ENCODE results near the gene TSPAN9. TPM values are rescaled to one million over a fixed set of nuclear protein-coding genes. Genes with fewer than 3 reads are reported as not detected.
A peak's percentile ranks its signal among the peaks of the same experiment; 100 is the strongest.

Gene TSPAN9
- total RNA-seq, 1 donor: 76.0 TPM

DNA sequence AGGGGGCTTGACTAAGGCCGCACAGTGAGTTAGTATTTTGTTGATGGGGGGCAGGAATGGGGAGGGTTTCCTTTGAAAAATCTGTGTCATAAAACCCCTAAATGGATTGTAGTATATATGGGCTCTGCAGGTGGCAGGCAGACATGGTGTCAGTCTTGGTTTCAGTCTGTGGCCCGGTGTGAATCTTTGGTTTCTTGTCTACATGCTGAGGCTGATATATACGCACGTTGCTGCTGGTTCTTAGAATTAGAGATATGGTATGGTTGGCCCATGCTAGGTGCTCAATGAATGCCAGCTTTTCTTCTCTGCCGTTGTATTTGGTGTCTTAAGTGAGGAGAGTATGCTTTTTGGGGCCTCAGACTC is 73.1 kb downstream of the TSPAN9 start:
- no peak overlapping the region for H3K4me3 ChIP-seq (ENCODE audit: low read depth, low read length)
- TF ChIP-seq, protein P1, sequence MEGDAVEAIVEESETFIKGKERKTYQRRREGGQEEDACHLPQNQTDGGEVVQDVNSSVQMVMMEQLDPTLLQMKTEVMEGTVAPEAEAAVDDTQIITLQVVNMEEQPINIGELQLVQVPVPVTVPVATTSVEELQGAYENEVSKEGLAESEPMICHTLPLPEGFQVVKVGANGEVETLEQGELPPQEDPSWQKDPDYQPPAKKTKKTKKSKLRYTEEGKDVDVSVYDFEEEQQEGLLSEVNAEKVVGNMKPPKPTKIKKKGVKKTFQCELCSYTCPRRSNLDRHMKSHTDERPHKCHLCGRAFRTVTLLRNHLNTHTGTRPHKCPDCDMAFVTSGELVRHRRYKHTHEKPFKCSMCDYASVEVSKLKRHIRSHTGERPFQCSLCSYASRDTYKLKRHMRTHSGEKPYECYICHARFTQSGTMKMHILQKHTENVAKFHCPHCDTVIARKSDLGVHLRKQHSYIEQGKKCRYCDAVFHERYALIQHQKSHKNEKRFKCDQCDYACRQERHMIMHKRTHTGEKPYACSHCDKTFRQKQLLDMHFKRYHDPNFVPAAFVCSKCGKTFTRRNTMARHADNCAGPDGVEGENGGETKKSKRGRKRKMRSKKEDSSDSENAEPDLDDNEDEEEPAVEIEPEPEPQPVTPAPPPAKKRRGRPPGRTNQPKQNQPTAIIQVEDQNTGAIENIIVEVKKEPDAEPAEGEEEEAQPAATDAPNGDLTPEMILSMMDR (IDR thresholded peaks at IDR 0.05; ENCODE audit: insufficient read depth, low read depth, low read length): no peak
- DNase-seq (ENCODE audit: low read depth): no peak

DNA sequence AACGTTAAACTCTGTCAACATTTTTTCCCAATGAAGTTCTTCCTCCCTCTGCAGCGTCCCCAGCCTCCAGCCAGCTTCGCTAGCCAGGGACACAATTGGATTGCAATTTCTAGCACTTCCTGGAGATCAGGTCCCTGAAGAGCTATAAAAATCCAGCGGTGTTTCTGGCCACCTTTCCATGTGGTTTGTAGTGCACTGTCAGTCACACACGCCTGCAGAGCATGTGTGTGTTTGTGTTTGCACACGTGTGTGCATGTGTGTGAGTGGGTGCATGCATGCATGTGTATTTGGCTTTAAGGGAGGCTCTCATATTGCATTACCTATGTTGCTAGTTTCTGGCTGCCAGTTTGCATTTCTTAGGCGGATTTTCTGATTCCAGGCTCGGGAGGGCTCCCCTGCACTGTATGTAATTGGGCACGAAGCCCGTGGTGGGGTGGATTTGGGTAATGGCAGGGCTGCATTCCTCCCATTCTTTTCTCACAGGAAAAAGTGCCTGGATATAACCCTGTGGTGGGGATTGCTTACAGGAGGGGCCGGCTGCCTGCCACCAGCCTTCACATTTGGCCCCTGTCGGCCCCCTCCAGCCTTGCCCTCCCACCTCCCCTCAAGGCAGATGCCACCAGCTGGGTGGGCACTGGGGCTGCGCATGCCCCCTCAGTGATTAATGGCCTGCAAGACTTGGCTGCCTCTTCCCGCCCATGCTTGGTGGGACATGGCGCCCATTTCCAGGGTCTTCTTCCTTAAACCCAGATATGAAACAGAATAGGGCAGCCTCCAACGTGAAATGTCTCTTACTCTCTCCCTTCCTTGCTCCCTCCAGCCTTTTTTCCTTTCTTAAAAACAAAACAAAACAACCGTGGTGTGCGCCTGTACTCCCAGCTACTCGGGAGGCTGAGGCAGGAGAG is 74.0 kb downstream of the TSPAN9 start:
- TF ChIP-seq, protein P1 (IDR thresholded peaks at IDR 0.05; ENCODE audit: insufficient read depth, low read depth, low read length): no peak
- H3K4me3 ChIP-seq (ENCODE audit: low read depth, low read length): no peak overlapping the region
- peak; percentile 65 for DNase-seq (ENCODE audit: low read depth)

DNA sequence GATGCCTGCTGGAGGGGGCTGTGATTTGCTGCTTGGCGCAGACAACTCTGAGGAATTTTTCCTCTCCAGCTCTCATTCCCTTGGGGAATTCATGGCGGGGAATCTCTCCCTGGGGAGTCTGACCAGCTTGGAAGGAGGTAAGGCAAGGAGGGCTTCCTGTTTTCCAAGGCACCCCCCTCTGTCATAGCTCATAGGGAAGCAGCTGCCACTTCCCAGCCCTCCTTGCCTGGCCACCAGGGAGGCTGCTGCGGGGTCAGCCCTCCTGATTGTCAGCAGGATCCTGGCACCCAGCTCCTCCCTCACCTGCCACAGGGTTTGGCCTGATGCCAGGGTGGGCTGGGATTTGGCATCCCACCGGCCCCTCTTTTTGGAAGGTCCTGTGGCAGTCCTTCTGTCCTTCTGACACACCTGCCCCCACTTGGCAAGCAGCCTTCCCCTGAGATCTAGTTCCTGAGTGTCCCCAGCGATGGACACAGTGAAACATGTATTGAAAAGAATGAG is 74.9 kb downstream of the TSPAN9 start:
- peak; percentile 48 for DNase-seq (ENCODE audit: low read depth)
- no peak overlapping the region for H3K4me3 ChIP-seq (ENCODE audit: low read depth, low read length)
- TF ChIP-seq, protein P1 (IDR thresholded peaks at IDR 0.05; ENCODE audit: insufficient read depth, low read depth, low read length): no peak

DNA sequence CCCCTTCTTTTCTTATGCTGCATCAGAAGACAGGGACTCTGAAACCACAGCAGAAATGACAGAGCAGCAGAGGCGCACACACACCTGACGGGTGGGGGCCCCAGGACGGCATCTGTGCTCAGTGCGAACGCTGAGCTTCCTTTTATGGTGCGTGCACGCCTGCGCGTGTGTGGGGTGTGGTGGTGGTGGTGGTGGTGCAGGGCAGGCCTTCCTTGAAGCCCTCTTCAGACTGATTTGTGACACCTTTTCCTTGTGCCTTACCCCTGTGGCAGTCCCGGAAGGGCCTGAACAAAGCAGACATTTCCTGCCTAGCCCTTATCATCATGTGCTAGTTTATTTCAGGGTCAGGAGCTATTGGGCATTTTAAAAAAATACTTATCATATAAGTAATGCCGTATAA is 75.7 kb downstream of the TSPAN9 start:
- no peak overlapping the region for H3K4me3 ChIP-seq (ENCODE audit: low read depth, low read length)
- DNase-seq (ENCODE audit: low read depth): no peak
- TF ChIP-seq, protein P1 (IDR thresholded peaks at IDR 0.05; ENCODE audit: insufficient read depth, low read depth, low read length): no peak

DNA sequence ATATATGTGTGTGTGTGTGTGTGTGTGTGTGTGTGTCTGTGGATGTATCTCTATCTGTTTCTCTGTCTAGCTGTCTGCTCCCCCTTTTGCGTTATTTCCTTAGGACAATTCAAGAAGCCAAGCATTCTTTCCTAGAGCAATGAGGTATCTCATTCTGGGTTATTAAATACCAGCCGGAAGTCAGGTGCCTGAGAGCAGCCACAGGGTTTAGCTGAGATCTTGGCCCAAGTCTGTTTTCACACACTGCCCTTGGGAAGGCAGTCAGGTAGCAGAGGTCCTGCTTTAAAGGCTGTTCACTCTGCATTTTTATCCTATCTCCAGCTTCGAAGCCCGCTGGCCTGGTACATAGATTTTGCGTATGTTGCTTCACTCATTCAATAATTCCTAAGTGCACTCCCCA is 76.8 kb downstream of the TSPAN9 start:
- no peak overlapping the region for H3K4me3 ChIP-seq (ENCODE audit: low read depth, low read length)
- no peak for DNase-seq (ENCODE audit: low read depth)
- TF ChIP-seq, protein P1 (IDR thresholded peaks at IDR 0.05; ENCODE audit: insufficient read depth, low read depth, low read length): no peak

DNA sequence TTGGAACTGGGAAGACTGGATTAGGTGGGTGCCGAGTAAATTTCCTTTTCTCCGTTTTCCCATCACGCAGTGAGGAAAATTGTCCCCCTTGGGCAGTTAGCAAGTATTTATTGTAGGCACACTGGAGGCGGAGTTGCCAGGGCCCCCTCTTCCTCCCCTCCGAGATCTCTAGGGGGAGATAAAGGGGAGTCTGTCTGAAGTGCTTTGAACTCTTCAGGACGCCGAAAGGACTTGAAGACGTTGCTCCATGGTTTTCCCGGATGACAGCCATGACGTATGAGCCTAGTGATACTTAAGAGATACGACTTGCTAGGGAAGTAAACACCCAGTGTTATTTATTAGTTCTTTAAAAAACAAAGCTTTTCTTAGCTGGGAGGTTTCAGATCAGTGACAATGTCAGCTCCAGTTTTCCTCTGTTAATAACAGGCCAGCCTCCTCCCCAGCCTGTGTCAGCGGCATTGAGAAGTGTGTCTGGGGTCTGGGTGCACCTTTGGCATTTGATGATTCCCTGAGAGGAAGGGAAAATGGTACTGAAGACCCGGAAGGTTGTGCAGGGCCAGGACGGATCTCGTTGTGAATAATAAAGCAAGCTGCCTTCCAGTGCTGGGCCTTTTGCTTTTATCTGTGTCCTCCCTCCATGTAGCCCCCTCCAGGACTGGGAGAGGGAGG is 78.7 kb downstream of the TSPAN9 start:
- TF ChIP-seq, protein P1 (IDR thresholded peaks at IDR 0.05; ENCODE audit: insufficient read depth, low read depth, low read length): no peak
- peak; percentile 94 for DNase-seq (ENCODE audit: low read depth)
- H3K4me3 ChIP-seq (ENCODE audit: low read depth, low read length): peak overlapping the region; percentile 23

Data from fibroblast of villous mesenchyme (primary cell).